Neural progenitor cell (in vitro differentiated cells): ENCODE data around the gene ADAM23. TPM values are rescaled to one million over a fixed set of nuclear protein-coding genes. Genes with fewer than 3 reads are reported as not detected.

Experiments used
- DNase-seq: peaks from one replicate; pipeline ENCODE4 v3.0.0-alpha.2; 2016; ENCODE audit warnings: low spot score
- H2AFZ ChIP-seq: fragments of 200-600 bp; sonication (generic); replicated peaks from 2 replicates; pipeline ENCODE4 v1.6.1; 2016; ENCODE audit warnings: antibody characterized with exemption
- H3F3A ChIP-seq: fragments of 200-600 bp; sonication (generic); 2 replicates; pipeline ENCODE4 v1.6.1; 2016; ENCODE audit warnings: antibody characterized with exemption, low read depth
- H3K27ac ChIP-seq: fragments of 200-600 bp; sonication (generic); 2 replicates; pipeline ENCODE4 v1.5.1; 2016; ENCODE audit warnings: mild to moderate bottlenecking
- H3K27me3 ChIP-seq: fragments of 200-600 bp; sonication (generic); 2 replicates; pipeline ENCODE4 v1.6.1; 2016; ENCODE audit warnings: mild to moderate bottlenecking, moderate library complexity
- H3K36me3 ChIP-seq: fragments of 200-600 bp; sonication (generic); 2 replicates; pipeline ENCODE4 v1.5.1; 2016
- H3K4me1 ChIP-seq: fragments of 200-600 bp; sonication (generic); 2 replicates; pipeline ENCODE4 v1.6.1; 2016; ENCODE audit warnings: mixed run types
- H3K4me2 ChIP-seq: fragments of 200-600 bp; sonication (generic); 2 replicates; pipeline ENCODE4 v1.6.1; 2016
- H3K4me3 ChIP-seq: fragments of 200-600 bp; sonication (generic); 2 replicates; pipeline ENCODE4 v1.5.1; 2016
- H3K79me2 ChIP-seq: fragments of 200-600 bp; sonication (generic); 2 replicates; pipeline ENCODE4 v1.6.1; 2016; ENCODE audit warnings: low read depth
- H3K9ac ChIP-seq: fragments of 200-600 bp; sonication (generic); 2 replicates; pipeline ENCODE4 v1.6.1; 2016
- H3K9me3 ChIP-seq: fragments of 200-600 bp; sonication (generic); 2 replicates; pipeline ENCODE4 v1.5.1; 2016; ENCODE audit warnings: low read depth
- H4K20me1 ChIP-seq: fragments of 200-600 bp; sonication (generic); 2 replicates; pipeline ENCODE4 v1.6.1; 2016; ENCODE audit warnings: low read depth
- H3K27ac Mint-ChIP-seq: 3 replicates; pipeline ENCODE4 v1.8.0; 2021; ENCODE audit warnings: mixed read lengths
- H3K27me3 Mint-ChIP-seq: 2 replicates; pipeline ENCODE4 v1.8.0; 2022; ENCODE audit warnings: low read depth, mild to moderate bottlenecking, inconsistent platforms, moderate library complexity, mixed read lengths; ENCODE audit not compliant: insufficient read depth
- H3K36me3 Mint-ChIP-seq: 3 replicates; pipeline ENCODE4 v1.8.0; 2021; ENCODE audit warnings: mixed read lengths
- H3K4me1 Mint-ChIP-seq: 3 replicates; pipeline ENCODE4 v1.8.0; 2021; ENCODE audit warnings: mixed read lengths
- H3K4me3 Mint-ChIP-seq: 3 replicates; pipeline ENCODE4 v1.8.0; 2021; ENCODE audit warnings: mild to moderate bottlenecking, moderate library complexity, mixed read lengths
- H3K9me3 Mint-ChIP-seq: 3 replicates; pipeline ENCODE4 v1.8.0; 2020; ENCODE audit warnings: mixed read lengths
- EZH2 ChIP-seq: fragments of 200-600 bp; sonication (generic); IDR thresholded peaks from 2 replicates; pipeline ENCODE4 v1.6.1; 2017; ENCODE audit warnings: antibody characterized with exemption, mild to moderate bottlenecking, moderate library complexity
- EZH2phosphoT487 ChIP-seq: fragments of 200-600 bp; sonication (generic); IDR thresholded peaks from 2 replicates; pipeline ENCODE4 v1.6.1; 2017; ENCODE audit warnings: antibody characterized with exemption
- total RNA-seq: library from RNA; depleted of rRNA; stranded (reverse); fragments of >200 nt; gene quantifications from 2 replicates; pipeline ENCODE4 v1.2.3, GENCODE V29; 2015; ENCODE audit warnings: low replicate concordance
- TF ChIP-seq, protein P1 (sequence below): fragments of 200-600 bp; sonication (generic); IDR thresholded peaks from 2 replicates; pipeline ENCODE4 v1.5.1; 2017; ENCODE audit warnings: antibody characterized with exemption, mild to moderate bottlenecking

The ADAM23 gene
- total RNA-seq, 1 donor from 2014 or later, result 17.2 TPM

DNA sequence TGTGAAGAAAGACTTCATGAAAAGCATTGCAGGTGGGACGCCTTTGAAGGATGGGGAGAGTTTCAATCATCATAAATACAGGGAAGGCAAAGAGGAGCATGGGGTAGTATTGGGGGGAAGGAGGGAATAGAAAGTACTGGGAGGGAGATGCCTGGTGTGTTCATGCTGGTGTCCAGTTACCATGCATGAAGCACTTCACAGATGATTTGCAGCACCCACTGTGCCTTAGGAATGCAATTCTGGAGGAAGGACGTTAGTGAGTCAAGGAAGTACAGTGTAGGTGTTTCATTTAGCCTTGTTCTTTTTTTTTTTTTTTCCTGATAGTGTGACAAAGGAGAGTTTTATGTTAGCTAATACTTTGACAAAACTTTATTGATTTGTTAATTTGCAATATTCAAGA, 36.8 kb downstream of the ADAM23 start:
- Histone ChIP-seq H3K4me2 (no peak overlapping the region), H3K27me3 (no peaks in the 10 kb centered on the region), H3K27ac (no peak overlapping the region), H3F3A (no peaks in the 10 kb centered on the region), H3K9ac (no peak overlapping the region), H3K9me3 (no peaks in the 10 kb centered on the region), H4K20me1 (no peaks in the 10 kb centered on the region), H3K4me3 (no peak overlapping the region), H2AFZ (no peak overlapping the region), H3K36me3 (no peaks in the 10 kb centered on the region), H3K4me1 (no peaks in the 10 kb centered on the region), H3K79me2 (no peaks in the 10 kb centered on the region)
- no peak overlapping the region for H3K27ac Mint-ChIP-seq
- peaks cover 4% of the 10 kb centered on the region for H3K36me3 Mint-ChIP-seq
- H3K9me3 Mint-ChIP-seq, result peaks cover 5% of the 10 kb centered on the region
- peaks cover 3% of the 10 kb centered on the region for H3K27me3 Mint-ChIP-seq
- peaks cover 6% of the 10 kb centered on the region for H3K4me1 Mint-ChIP-seq
- no peak for DNase-seq
- TF ChIP-seq EZH2phosphoT487 (no peak), EZH2 (no peak)
- TF ChIP-seq, protein P1, sequence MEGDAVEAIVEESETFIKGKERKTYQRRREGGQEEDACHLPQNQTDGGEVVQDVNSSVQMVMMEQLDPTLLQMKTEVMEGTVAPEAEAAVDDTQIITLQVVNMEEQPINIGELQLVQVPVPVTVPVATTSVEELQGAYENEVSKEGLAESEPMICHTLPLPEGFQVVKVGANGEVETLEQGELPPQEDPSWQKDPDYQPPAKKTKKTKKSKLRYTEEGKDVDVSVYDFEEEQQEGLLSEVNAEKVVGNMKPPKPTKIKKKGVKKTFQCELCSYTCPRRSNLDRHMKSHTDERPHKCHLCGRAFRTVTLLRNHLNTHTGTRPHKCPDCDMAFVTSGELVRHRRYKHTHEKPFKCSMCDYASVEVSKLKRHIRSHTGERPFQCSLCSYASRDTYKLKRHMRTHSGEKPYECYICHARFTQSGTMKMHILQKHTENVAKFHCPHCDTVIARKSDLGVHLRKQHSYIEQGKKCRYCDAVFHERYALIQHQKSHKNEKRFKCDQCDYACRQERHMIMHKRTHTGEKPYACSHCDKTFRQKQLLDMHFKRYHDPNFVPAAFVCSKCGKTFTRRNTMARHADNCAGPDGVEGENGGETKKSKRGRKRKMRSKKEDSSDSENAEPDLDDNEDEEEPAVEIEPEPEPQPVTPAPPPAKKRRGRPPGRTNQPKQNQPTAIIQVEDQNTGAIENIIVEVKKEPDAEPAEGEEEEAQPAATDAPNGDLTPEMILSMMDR, result no peak
- no peak overlapping the region for H3K4me3 Mint-ChIP-seq

DNA sequence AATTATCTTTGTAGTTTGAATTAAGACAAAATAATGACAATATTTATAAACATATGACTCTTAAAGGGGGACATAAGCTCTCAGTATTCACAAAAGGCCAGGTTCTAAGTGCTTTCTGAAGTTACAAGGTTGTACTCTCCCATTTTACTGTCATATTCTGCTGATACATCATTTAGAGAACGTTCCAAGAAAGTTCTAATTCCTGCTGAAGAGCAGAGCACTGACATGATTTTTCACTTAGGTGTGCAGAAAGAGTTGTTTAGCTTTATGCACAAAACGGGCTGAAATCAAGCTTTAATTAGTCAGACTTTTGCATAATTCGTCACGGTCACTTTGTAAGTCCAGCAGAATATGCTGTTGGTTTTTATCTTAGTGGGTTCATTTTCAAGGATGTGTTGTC, 37.3 kb downstream of the ADAM23 start:
- H3K9ac ChIP-seq, result no peak overlapping the region
- H3K4me1 ChIP-seq, result no peaks in the 10 kb centered on the region
- Mint-ChIP-seq H3K9me3 (peaks cover 6% of the 10 kb centered on the region), H3K27me3 (peaks cover 5% of the 10 kb centered on the region), H3K4me1 (peaks cover 6% of the 10 kb centered on the region), H3K27ac (no peak overlapping the region), H3K36me3 (peaks cover 7% of the 10 kb centered on the region), H3K4me3 (no peak overlapping the region)
- H3K79me2 ChIP-seq, result no peaks in the 10 kb centered on the region
- no peak for DNase-seq
- H3K27me3 ChIP-seq, result no peaks in the 10 kb centered on the region
- H2AFZ ChIP-seq, result no peak overlapping the region
- H3F3A ChIP-seq, result no peaks in the 10 kb centered on the region
- H4K20me1 ChIP-seq, result no peaks in the 10 kb centered on the region
- TF ChIP-seq EZH2phosphoT487 (no peak), EZH2 (no peak)
- TF ChIP-seq, protein P1, result no peak
- no peak overlapping the region for H3K27ac ChIP-seq
- H3K9me3 ChIP-seq, result no peaks in the 10 kb centered on the region
- H3K4me2 ChIP-seq, result no peak overlapping the region
- H3K4me3 ChIP-seq, result no peak overlapping the region
- H3K36me3 ChIP-seq, result no peaks in the 10 kb centered on the region

DNA sequence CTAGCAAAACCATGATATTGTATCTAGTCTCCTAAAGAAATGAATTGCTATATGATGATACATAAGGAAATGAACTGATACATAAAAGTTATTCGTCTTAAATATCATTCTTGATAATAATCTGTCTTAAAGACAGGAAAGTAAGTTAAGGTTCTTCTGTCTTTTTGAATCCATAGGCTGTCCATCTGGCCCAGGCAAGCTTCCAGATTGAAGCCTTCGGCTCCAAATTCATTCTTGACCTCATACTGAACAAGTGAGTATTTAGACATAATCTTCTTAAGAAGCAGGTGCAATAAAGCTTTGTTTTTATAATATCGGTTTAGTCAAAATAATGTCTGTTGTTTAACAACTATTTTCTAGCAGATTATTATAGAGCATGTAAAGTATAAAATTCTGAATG, 37.7 kb downstream of the ADAM23 start:
- Histone ChIP-seq H3K4me3 (no peak overlapping the region), H3K79me2 (no peaks in the 10 kb centered on the region), H3K4me2 (no peak overlapping the region), H2AFZ (no peak overlapping the region), H3K9me3 (no peaks in the 10 kb centered on the region), H4K20me1 (no peaks in the 10 kb centered on the region), H3F3A (no peaks in the 10 kb centered on the region), H3K9ac (no peak overlapping the region), H3K36me3 (no peaks in the 10 kb centered on the region), H3K27me3 (no peaks in the 10 kb centered on the region), H3K27ac (no peak overlapping the region), H3K4me1 (no peaks in the 10 kb centered on the region)
- Mint-ChIP-seq H3K36me3 (peaks cover 7% of the 10 kb centered on the region), H3K27ac (no peak overlapping the region), H3K4me1 (peaks cover 6% of the 10 kb centered on the region), H3K9me3 (peaks cover 6% of the 10 kb centered on the region), H3K4me3 (no peak overlapping the region), H3K27me3 (peaks cover 7% of the 10 kb centered on the region)
- TF ChIP-seq, protein P1, result no peak
- TF ChIP-seq EZH2, result no peak
- TF ChIP-seq EZH2phosphoT487, result no peak
- DNase-seq, result no peak
